ENCODE data around the gene KDM7A.
"Not testable (repeated sequence)": the region's sequence is repeated elsewhere in the genome, so short reads cannot be mapped to it uniquely, and the experiment has no call there.

The KDM7A gene

GRCh38 chr7:140168816-140169215 is 8.0 kb downstream of the KDM7A start:
- no peak overlapping the region for H3K27ac ChIP-seq (ENCODE audit: low read depth, low read length)
- no peaks in the 10 kb centered on the region for H3K36me3 ChIP-seq (ENCODE audit: control insufficient read depth, insufficient read depth, low read length)
- H3K4me1 ChIP-seq (ENCODE audit: control insufficient read depth, insufficient read depth, low read length): no peaks in the 10 kb centered on the region
- H3K27me3 ChIP-seq (ENCODE audit: control insufficient read depth, insufficient read depth, low read length): no peaks in the 10 kb centered on the region
- H3K4me3 ChIP-seq (ENCODE audit: low read length): no peak overlapping the region
- H3K9ac ChIP-seq (ENCODE audit: low read length): no peak overlapping the region

GRCh38 chr7:140165422-140165821 is 11.4 kb downstream of the KDM7A start:
- no peaks in the 10 kb centered on the region for H3K27me3 ChIP-seq (ENCODE audit: control insufficient read depth, insufficient read depth, low read length)
- H3K4me1 ChIP-seq (ENCODE audit: control insufficient read depth, insufficient read depth, low read length): no peaks in the 10 kb centered on the region
- no peaks in the 10 kb centered on the region for H3K36me3 ChIP-seq (ENCODE audit: control insufficient read depth, insufficient read depth, low read length)

GRCh38 chr7:140162081-140162480 is 14.7 kb downstream of the KDM7A start:
- H3K36me3 ChIP-seq (ENCODE audit: control insufficient read depth, insufficient read depth, low read length); H3K27me3 ChIP-seq (ENCODE audit: control insufficient read depth, insufficient read depth, low read length); H3K4me1 ChIP-seq (ENCODE audit: control insufficient read depth, insufficient read depth, low read length); H3K27ac ChIP-seq (ENCODE audit: low read depth, low read length); H3K4me3 ChIP-seq (ENCODE audit: low read length); H3K9ac ChIP-seq (ENCODE audit: low read length): not testable (repeated sequence)

More at GRCh38 chr7:140165422-140165821, 11.4 kb downstream of the KDM7A start:
- H3K4me3 ChIP-seq (ENCODE audit: low read length): no peak overlapping the region
- no peak overlapping the region for H3K27ac ChIP-seq (ENCODE audit: low read depth, low read length)
- H3K9ac ChIP-seq (ENCODE audit: low read length): no peak overlapping the region

- no peaks in the 10 kb centered on the region for H3K27me3 ChIP-seq (ENCODE audit: control insufficient read depth, insufficient read depth, low read length)
- peaks cover 2% of the 10 kb centered on the region for H3K36me3 ChIP-seq (ENCODE audit: control insufficient read depth, insufficient read depth, low read length)
- no peaks in the 10 kb centered on the region for H3K4me1 ChIP-seq (ENCODE audit: control insufficient read depth, insufficient read depth, low read length)
- H3K4me3 ChIP-seq (ENCODE audit: low read length): no peak overlapping the region
- no peak overlapping the region for H3K9ac ChIP-seq (ENCODE audit: low read length)
- no peak overlapping the region for H3K27ac ChIP-seq (ENCODE audit: low read depth, low read length)
These were observed 15.7 kb downstream of the KDM7A start for GRCh38 chr7:140161047-140161446.

GRCh38 chr7:140160308-140160707 is 16.5 kb downstream of the KDM7A start:
- Histone ChIP-seq H3K4me3 (ENCODE audit: low read length) (no peak overlapping the region), H3K4me1 (ENCODE audit: control insufficient read depth, insufficient read depth, low read length) (no peaks in the 10 kb centered on the region), H3K36me3 (ENCODE audit: control insufficient read depth, insufficient read depth, low read length) (peaks cover 2% of the 10 kb centered on the region), H3K27me3 (ENCODE audit: control insufficient read depth, insufficient read depth, low read length) (no peaks in the 10 kb centered on the region), H3K27ac (ENCODE audit: low read depth, low read length) (no peak overlapping the region), H3K9ac (ENCODE audit: low read length) (no peak overlapping the region)

GRCh38 chr7:140159497-140159896 is 17.3 kb downstream of the KDM7A start:
- H3K36me3 ChIP-seq (ENCODE audit: control insufficient read depth, insufficient read depth, low read length): peaks cover 2% of the 10 kb centered on the region
- no peaks in the 10 kb centered on the region for H3K27me3 ChIP-seq (ENCODE audit: control insufficient read depth, insufficient read depth, low read length)
- no peak overlapping the region for H3K9ac ChIP-seq (ENCODE audit: low read length)
- no peak overlapping the region for H3K4me3 ChIP-seq (ENCODE audit: low read length)
- no peak overlapping the region for H3K27ac ChIP-seq (ENCODE audit: low read depth, low read length)
- no peaks in the 10 kb centered on the region for H3K4me1 ChIP-seq (ENCODE audit: control insufficient read depth, insufficient read depth, low read length)

- H3K4me1 ChIP-seq (ENCODE audit: control insufficient read depth, insufficient read depth, low read length): no peaks in the 10 kb centered on the region
- H3K27ac ChIP-seq (ENCODE audit: low read depth, low read length): no peak overlapping the region
- no peaks in the 10 kb centered on the region for H3K27me3 ChIP-seq (ENCODE audit: control insufficient read depth, insufficient read depth, low read length)
- H3K36me3 ChIP-seq (ENCODE audit: control insufficient read depth, insufficient read depth, low read length): peaks cover 2% of the 10 kb centered on the region
- no peak overlapping the region for H3K4me3 ChIP-seq (ENCODE audit: low read length)
- H3K9ac ChIP-seq (ENCODE audit: low read length): no peak overlapping the region
These were observed 20.2 kb downstream of the KDM7A start for GRCh38 chr7:140156460-140157080.

- Histone ChIP-seq H3K4me3 (ENCODE audit: low read length) (no peak overlapping the region), H3K4me1 (ENCODE audit: control insufficient read depth, insufficient read depth, low read length) (no peaks in the 10 kb centered on the region), H3K9ac (ENCODE audit: low read length) (no peak overlapping the region), H3K27ac (ENCODE audit: low read depth, low read length) (no peak overlapping the region), H3K36me3 (ENCODE audit: control insufficient read depth, insufficient read depth, low read length) (peaks cover 2% of the 10 kb centered on the region), H3K27me3 (ENCODE audit: control insufficient read depth, insufficient read depth, low read length) (no peaks in the 10 kb centered on the region)
These were observed 21.4 kb downstream of the KDM7A start for GRCh38 chr7:140155428-140155827.

GRCh38 chr7:140153666-140154161 is 23.1 kb downstream of the KDM7A start:
- H3K4me1 ChIP-seq (ENCODE audit: control insufficient read depth, insufficient read depth, low read length): no peaks in the 10 kb centered on the region
- no peaks in the 10 kb centered on the region for H3K27me3 ChIP-seq (ENCODE audit: control insufficient read depth, insufficient read depth, low read length)
- no peak overlapping the region for H3K4me3 ChIP-seq (ENCODE audit: low read length)
- H3K36me3 ChIP-seq (ENCODE audit: control insufficient read depth, insufficient read depth, low read length): no peaks in the 10 kb centered on the region
- H3K9ac ChIP-seq (ENCODE audit: low read length): no peak overlapping the region
- no peak overlapping the region for H3K27ac ChIP-seq (ENCODE audit: low read depth, low read length)

GRCh38 chr7:140146574-140146973 is 30.2 kb downstream of the KDM7A start:
- Histone ChIP-seq H3K27ac (ENCODE audit: low read depth, low read length) (no peak overlapping the region), H3K36me3 (ENCODE audit: control insufficient read depth, insufficient read depth, low read length) (peaks cover 2% of the 10 kb centered on the region), H3K4me1 (ENCODE audit: control insufficient read depth, insufficient read depth, low read length) (no peaks in the 10 kb centered on the region), H3K27me3 (ENCODE audit: control insufficient read depth, insufficient read depth, low read length) (no peaks in the 10 kb centered on the region), H3K4me3 (ENCODE audit: low read length) (no peak overlapping the region), H3K9ac (ENCODE audit: low read length) (no peak overlapping the region)

- Histone ChIP-seq H3K27ac (ENCODE audit: low read depth, low read length) (no peak overlapping the region), H3K9ac (ENCODE audit: low read length) (no peak overlapping the region), H3K4me1 (ENCODE audit: control insufficient read depth, insufficient read depth, low read length) (no peaks in the 10 kb centered on the region), H3K4me3 (ENCODE audit: low read length) (no peak overlapping the region), H3K27me3 (ENCODE audit: control insufficient read depth, insufficient read depth, low read length) (no peaks in the 10 kb centered on the region), H3K36me3 (ENCODE audit: control insufficient read depth, insufficient read depth, low read length) (peaks cover 2% of the 10 kb centered on the region)
These were observed 31.1 kb downstream of the KDM7A start for GRCh38 chr7:140145709-140146108.

GRCh38 chr7:140144821-140145220 is 32.0 kb downstream of the KDM7A start:
- no peaks in the 10 kb centered on the region for H3K4me1 ChIP-seq (ENCODE audit: control insufficient read depth, insufficient read depth, low read length)
- H3K27ac ChIP-seq (ENCODE audit: low read depth, low read length): no peak overlapping the region
- H3K36me3 ChIP-seq (ENCODE audit: control insufficient read depth, insufficient read depth, low read length): peaks cover 2% of the 10 kb centered on the region
- H3K27me3 ChIP-seq (ENCODE audit: control insufficient read depth, insufficient read depth, low read length): no peaks in the 10 kb centered on the region
- no peak overlapping the region for H3K4me3 ChIP-seq (ENCODE audit: low read length)
- no peak overlapping the region for H3K9ac ChIP-seq (ENCODE audit: low read length)

- H3K36me3 ChIP-seq (ENCODE audit: control insufficient read depth, insufficient read depth, low read length): peaks cover 2% of the 10 kb centered on the region
These were observed 32.8 kb downstream of the KDM7A start for GRCh38 chr7:140143997-140144396.

More at GRCh38 chr7:140143997-140144396, 32.8 kb downstream of the KDM7A start:
- Histone ChIP-seq H3K4me3 (ENCODE audit: low read length) (no peak overlapping the region), H3K4me1 (ENCODE audit: control insufficient read depth, insufficient read depth, low read length) (no peaks in the 10 kb centered on the region), H3K9ac (ENCODE audit: low read length) (no peak overlapping the region), H3K27ac (ENCODE audit: low read depth, low read length) (no peak overlapping the region), H3K27me3 (ENCODE audit: control insufficient read depth, insufficient read depth, low read length) (no peaks in the 10 kb centered on the region)
